HS-5 (cell line): ENCODE measurements around the gene CMC2.

ENCODE experiments used
- DNase-seq: peaks from one replicate; pipeline ENCODE4 v3.0.0-alpha.2; 2012; ENCODE audit warnings: low read depth

Gene CMC2

DNA sequence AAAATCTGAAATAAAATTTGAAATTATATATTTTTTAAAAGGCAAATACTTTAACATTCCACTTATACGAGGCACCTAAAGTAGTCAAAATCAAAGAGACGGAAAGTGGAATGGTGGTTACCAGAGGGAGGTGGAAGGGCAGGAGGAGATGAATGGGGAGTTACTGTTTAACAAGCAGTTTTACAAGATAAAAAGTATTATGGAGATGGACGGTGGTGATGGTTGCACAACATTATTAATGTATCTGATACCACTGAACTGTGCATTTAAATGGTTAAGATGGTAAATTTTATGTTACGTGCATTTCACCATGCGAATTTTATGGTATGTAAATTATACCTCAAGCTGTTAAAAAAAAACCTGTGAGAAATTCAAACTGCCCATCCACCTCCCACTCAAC lies 5.4 kb downstream of the CMC2 start:
- no peak for DNase-seq

DNA sequence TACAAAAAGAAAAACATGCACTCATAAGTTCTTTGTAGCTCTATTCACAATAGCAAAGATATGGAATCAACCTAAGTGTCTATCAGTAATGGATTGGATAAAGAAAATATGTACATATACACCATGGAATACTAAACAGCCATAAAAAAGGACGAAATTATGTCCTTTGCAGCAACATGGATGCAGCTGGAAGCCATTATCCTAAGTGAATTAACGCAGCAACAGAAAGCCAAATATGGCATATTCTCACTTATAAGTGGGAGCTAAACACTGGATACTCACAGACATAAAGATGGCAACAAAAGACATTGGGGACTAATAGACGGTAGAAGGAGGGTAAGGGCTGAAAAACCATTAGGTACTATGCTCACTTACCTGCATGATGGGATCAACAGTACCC lies 5.8 kb downstream of the CMC2 start:
- DNase-seq: no peak

DNA sequence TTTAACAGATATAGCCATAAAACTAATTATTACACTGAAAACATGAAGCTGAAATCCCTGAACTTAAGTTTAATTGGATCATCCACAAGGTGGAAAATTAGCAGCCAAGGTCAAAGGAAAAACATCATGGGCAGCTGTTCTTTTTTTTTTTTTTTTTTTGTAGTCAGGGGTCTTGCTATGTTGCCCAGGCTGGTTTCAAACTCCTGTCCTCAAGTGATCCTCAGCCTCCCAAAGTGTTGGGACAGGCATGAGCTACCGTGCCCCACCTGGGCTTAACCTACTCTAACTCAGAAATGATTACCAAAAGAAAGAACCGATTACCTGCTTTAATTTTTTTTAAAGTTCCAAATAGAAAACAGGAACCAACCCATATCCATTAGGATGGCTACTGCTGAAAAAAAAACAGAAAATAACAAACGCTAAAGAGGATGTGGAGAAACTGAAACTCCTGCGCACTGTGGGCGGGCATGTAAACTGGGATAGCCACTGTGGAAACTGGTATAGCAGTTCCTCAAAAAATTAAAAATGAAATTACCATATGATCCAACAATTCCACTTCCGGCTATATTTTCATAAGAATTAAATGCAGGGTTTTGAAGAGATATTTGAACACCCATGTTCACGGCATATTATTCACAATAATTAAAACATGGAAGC lies 8.6 kb downstream of the CMC2 start:
- DNase-seq: no peak

DNA sequence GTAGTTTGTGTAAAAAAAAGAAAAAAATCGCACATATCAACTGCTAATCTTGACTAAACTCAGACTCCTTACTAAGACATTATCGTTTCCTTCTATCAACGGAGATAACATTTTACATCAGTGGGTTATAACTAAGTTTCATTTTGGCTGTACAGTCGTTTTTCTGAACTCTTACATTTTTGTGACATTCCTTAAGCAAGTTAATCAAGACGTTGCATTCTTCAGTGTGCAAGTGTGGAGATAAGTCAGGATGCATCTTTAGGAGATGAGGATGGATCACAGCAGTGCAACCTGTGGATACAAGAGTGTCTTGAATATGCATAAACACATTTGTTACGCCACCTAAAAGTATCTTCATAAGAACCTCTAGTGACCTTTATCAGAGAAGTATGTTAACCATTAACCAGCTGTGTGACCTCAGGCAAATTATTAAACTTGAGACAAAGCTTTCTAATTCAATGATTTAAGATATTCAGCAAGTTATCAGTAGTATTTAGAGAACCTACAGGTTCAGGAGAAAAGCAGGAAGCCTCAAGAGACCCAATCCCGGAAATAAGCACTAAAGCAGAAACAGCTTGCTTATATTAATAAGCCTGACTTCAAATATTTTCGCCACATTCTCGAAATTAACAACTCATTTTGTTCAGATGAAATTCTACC lies 9.4 kb downstream of the CMC2 start:
- no peak for DNase-seq

DNA sequence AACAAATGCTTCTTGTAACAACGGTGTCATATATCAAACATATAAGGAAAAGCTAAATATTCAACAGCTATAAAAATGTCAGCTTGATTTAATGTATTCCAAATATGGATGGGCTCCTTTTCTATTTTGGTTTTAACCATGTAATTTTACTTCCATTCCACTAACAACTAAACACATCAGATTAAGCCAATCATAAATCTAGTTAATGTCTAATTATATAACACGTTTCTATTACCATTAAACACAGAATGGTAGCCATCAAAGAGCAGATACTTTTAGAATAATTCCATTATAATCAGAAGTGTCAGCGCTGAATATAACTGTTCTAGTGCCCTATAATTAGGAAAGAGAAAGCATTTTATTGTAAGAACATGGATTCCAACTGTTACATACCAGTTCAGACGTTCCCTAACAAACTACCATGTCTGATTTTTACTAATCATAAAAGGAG lies 10.0 kb downstream of the CMC2 start:
- no peak for DNase-seq

DNA sequence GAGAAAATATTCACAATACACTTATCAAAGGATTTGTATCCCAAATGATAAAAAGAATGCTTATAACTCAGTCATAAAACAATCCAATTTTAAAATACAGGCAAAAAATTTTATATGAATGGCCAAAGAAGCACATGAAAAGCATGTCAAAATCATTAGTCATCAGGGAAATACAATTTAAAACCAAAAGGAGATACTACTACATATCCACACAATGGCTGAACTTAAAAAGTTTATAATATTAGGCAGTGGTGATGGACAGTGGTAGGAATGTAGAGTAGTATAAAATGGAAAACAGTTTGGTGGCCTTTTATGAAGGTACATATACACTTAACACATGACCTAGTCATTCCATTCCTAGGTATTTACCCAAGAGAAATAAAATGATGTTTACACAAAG lies 12.2 kb downstream of the CMC2 start:
- no peak for DNase-seq

DNA sequence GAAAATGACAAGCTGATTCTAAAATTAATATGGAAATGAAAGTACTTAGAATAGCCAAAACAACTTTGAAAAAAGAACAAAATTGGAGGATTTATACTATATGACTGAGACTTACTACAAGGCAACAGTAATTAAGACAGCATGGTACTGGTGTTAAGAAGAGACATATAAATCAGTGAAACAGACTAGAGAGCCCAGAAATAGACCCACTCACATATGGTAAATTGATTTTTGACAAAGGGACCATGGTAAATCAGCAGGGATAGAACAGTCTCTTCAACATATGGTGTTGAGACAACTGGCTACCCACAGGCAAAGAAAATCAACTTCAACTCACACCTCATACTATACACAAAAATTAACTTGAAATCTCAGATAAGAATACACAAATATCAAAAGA lies 12.9 kb downstream of the CMC2 start:
- no peak for DNase-seq

GRCh38 chr16:80993307-80993706 lies 13.4 kb downstream of the CMC2 start:
- peak; percentile 61 for DNase-seq

DNA sequence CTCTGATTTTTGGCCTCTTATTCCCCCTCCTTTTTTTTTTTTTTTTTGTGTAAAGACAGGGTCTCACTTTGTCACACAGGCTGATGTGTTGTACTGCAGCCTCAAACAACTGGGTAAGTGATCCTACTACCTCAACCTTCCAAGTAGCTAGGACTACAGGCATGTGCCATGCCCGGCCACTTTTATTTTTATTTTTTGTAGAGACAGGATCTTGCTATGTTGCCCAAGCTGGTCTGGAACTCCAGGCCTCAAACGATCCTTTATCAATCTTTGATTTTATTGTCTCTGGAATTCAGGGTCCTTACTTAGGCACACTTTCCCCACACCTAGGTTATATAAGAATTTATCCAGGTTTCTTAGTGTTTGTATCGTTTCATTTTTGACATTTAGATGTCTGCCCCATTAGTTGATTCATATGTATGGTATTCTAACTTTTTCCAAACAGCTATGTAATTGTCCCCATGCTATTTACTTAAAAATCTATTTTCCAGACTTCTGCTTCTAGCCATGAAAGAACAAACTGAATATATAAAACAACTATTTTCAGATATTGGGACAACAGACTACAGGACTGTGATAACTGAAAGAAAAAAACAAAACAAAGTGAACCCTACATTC lies 13.9 kb downstream of the CMC2 start:
- no peak for DNase-seq

- no peak for DNase-seq
Observed at GRCh38 chr16:80991792-80992430, 14.8 kb downstream of the CMC2 start.

- no peak for DNase-seq
Observed at GRCh38 chr16:80990978-80991377, 15.7 kb downstream of the CMC2 start.

GRCh38 chr16:80990577-80990976 lies 16.1 kb downstream of the CMC2 start:
- DNase-seq: no peak

- no peak for DNase-seq
Observed at GRCh38 chr16:80989801-80990200, 16.9 kb downstream of the CMC2 start.

- no peak for DNase-seq
Observed at GRCh38 chr16:80988756-80989155, 17.9 kb downstream of the CMC2 start.

DNA sequence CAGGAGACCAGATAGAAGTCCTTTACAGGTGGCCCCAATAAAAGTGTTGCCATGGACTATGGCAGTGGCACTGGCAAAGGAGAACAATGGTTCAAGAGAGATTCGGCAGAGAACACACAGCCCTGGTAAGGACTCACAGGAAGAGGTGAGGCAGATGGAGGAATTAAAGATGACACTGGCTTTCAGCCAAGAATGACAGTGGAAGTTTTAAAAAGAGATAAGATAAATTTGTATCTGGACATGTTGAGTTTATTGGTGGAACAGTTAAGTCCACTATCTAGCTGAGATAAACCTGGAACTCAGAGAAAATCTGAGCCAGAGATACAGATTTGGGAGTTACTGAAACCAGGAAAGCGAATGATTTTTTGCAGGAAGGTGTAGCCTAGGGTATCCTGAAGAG lies 20.1 kb downstream of the CMC2 start:
- no peak for DNase-seq

- DNase-seq: no peak
Observed at GRCh38 chr16:80985611-80986010, 21.1 kb downstream of the CMC2 start.

DNA sequence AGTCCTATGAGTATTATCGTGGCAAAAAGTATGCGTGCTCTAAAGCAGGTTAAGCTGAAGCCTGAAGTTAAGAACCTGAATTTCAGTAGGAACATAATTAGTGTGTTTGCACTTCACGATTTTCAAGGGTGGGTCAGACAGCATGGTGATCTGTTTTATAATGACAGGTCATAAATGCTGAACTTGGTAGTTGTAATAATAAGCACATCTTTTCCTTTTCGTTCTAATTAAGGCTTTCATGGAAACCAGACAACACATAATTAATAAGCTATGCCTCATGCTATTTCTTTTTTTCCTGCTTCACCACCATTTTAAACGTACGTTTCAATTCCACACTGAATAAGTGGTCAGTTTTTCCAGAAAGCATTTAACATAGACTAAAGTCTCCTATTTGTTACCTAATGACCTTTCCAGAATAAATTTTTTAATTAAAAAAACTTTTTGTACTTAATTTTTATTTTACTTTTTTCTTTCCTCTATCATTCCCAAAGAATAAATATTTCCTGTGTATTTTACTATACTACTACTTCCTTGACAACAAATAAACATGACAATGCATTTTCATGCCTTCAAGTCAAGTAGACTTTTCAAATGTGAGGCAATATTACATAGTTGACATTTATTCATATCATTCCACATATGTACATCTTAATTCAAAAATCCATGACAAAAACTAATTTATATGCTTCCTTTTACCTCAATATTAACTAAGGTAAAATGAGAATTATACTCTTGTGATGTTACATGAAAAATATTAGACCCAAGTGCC lies 22.4 kb downstream of the CMC2 start:
- DNase-seq: no peak

DNA sequence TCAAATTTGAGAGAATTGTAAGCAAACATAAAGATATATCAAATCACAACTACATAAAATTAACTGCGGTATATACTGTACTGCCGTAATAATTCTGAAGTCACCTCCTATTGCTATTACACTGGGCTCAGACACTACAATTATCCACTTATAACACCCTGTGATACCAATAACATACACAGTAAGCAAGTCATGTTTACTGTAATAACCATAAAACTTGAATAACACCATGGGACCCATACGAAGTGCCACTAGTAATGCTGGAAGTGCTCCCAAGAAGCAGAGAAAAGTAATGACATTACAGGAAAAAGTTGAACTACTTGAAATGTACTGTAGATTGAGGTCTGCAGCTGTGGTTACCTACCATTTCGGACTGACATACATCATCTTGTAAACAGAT lies 24.0 kb downstream of the CMC2 start:
- DNase-seq: no peak

DNA sequence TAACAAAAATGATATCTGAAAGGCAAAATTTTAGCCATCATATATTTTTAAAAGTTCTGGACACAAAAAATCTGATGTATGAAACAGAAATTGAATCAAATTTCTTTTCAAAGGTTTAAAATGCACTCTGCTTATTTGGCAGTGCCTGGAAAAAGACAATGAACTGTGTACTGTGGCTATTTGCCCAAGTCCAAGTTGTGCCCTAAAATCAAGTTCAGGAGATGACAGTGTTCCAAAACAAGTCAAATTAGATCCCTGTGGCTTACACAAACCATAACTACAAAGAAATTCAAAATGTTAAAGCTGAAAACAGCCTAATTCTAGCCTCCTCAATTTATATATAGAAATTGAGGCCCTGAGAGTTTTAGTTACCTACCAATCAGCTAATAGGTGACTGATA lies 25.6 kb downstream of the CMC2 start:
- no peak for DNase-seq

DNA sequence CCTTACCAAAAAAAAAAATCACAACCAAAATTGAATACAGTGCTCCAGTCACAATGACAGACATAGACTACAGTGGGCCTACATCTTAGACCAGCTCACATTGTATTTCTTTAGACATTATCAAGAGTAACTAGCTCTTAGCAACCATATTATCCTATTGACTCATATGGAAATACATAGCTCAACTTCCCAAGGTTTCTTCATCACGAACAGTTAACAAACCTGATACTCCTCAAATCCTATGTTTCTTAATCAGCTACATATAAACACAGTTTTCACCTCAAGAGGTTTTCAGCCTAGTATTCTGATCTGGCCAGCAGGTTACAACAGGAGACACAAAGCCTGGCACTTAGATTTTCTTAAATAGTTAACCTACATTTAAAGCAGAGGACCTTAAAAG lies 29.7 kb downstream of the CMC2 start:
- no peak for DNase-seq

DNA sequence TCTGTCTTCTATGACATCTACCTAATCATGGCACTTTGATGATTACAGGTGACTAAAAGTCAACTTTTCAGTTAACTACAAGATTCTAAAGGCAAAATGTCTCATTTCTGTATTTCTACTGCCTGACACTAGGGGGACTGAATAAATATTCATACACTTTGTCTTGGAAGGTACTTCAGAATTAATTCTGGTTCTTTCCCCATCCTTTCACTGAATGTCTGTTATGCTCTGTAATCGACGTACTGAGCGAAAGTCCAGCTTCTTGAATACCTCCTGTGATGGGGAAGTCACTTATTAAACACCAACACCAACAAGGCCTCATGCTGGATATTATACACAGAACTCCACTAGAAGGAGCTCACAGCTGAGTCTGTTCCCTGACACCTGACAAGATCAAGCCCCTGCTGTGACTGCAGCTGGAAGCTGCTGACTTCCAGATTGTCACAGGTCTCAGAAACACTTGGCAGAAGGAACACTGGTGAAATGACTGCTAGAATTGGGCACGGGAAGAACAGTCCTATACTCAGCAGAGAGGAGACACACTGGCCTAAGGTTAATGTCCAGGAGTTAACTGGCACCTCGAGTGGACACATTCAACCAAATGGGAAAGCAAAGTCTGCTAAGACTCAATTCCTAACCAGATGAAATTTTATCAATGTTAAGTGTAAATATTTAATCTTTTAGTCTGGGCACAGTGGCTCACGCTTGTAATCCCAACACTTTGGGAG lies 31.9 kb downstream of the CMC2 start:
- no peak for DNase-seq

- DNase-seq: no peak
Observed at GRCh38 chr16:80973991-80974390, 32.7 kb downstream of the CMC2 start.
